Measurements from ENCODE around the gene TNP1.

TNP1 gene

DNA sequence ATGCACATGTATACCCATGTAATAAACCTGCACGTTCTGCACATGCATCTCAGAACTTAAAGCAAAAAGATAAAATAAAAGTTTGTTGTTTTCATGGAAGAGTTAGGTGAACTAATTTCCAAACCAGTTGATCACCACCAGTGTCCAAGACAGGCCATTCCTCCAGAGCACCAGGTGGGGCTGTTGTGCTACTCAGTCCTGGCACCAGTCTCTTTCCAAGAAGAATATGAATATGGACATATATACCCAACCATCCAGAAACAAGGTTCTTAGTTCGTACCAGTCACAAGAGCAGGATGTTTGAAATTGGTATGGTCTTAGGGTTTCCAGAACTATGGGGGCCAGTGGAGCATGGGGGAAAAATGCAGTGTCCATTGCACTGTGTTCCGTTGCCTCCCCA lies 17.2 kb upstream of the TNP1 start:
- H3K36me3 ChIP-seq (ENCODE audit: control insufficient read depth, insufficient read depth, low read length) = no peaks in the 10 kb centered on the region
- H3K4me3 ChIP-seq (ENCODE audit: insufficient read depth, low read depth, low read length) = no peak overlapping the region
- no peaks in the 10 kb centered on the region for H3K27me3 ChIP-seq (ENCODE audit: control insufficient read depth, insufficient read depth, low read length, poor library complexity, severe bottlenecking)
- WGBS, 2 experiments = 93 to 100% methylated on average over 3 of the region's 3 CpGs
- peaks cover 6% of the 10 kb centered on the region for H3K4me1 ChIP-seq (ENCODE audit: control insufficient read depth, insufficient read depth, low read length)
- no peaks in the 10 kb centered on the region for H3K9me3 ChIP-seq (ENCODE audit: control insufficient read depth, low read length)
- no peak overlapping the region for H3K27ac ChIP-seq (ENCODE audit: insufficient read depth, low read depth, low read length, poor library complexity, severe bottlenecking)

- Histone ChIP-seq H3K27me3 (ENCODE audit: control insufficient read depth, insufficient read depth, low read length, poor library complexity, severe bottlenecking) (no peaks in the 10 kb centered on the region), H3K9me3 (ENCODE audit: control insufficient read depth, low read length) (no peaks in the 10 kb centered on the region), H3K36me3 (ENCODE audit: control insufficient read depth, insufficient read depth, low read length) (no peaks in the 10 kb centered on the region), H3K4me3 (ENCODE audit: insufficient read depth, low read depth, low read length) (no peak overlapping the region), H3K4me1 (ENCODE audit: control insufficient read depth, insufficient read depth, low read length) (peaks cover 6% of the 10 kb centered on the region), H3K27ac (ENCODE audit: insufficient read depth, low read depth, low read length, poor library complexity, severe bottlenecking) (no peak overlapping the region)
- WGBS, 2 experiments = 91 to 100% methylated on average over 1 of the region's 2 CpGs
Measured at GRCh38 chr2:216875862-216876261, 16.0 kb upstream of the TNP1 start.

DNA sequence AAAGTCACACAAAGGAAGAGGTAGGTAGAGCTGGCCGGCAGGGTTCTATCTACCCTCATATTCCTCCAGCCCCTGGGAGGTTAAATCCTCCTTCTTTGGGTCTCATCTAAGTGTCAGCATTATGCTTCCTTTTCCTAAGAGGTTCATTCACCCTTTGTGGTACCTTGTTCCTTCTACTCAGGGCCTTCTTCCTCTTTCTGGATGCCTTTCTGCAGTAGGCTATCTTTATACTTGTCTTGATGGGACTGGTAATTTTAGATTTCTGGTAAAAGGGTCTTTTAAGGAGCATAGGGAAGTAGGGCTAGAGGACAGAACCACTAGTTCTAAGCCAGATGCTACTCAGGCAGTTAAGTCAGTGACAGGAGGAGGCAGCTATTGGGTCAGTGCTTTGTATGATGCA lies 13.7 kb upstream of the TNP1 start:
- no peaks in the 10 kb centered on the region for H3K36me3 ChIP-seq (ENCODE audit: control insufficient read depth, insufficient read depth, low read length)
- H3K27me3 ChIP-seq (ENCODE audit: control insufficient read depth, insufficient read depth, low read length, poor library complexity, severe bottlenecking) = no peaks in the 10 kb centered on the region
- no peaks in the 10 kb centered on the region for H3K9me3 ChIP-seq (ENCODE audit: control insufficient read depth, low read length)
- H3K4me1 ChIP-seq (ENCODE audit: control insufficient read depth, insufficient read depth, low read length) = no peaks in the 10 kb centered on the region
- 90 to 100% methylated on average over 1 of the region's 1 CpG for WGBS, 2 experiments
- H3K4me3 ChIP-seq (ENCODE audit: insufficient read depth, low read depth, low read length) = no peak overlapping the region
- H3K27ac ChIP-seq (ENCODE audit: insufficient read depth, low read depth, low read length, poor library complexity, severe bottlenecking) = no peak overlapping the region

- no peak overlapping the region for H3K27ac ChIP-seq (ENCODE audit: insufficient read depth, low read depth, low read length, poor library complexity, severe bottlenecking)
- no peaks in the 10 kb centered on the region for H3K36me3 ChIP-seq (ENCODE audit: control insufficient read depth, insufficient read depth, low read length)
- WGBS, 2 experiments = 95 to 97% methylated on average over 3 of the region's 3 CpGs
- H3K27me3 ChIP-seq (ENCODE audit: control insufficient read depth, insufficient read depth, low read length, poor library complexity, severe bottlenecking) = no peaks in the 10 kb centered on the region
- no peak overlapping the region for H3K4me3 ChIP-seq (ENCODE audit: insufficient read depth, low read depth, low read length)
- no peaks in the 10 kb centered on the region for H3K4me1 ChIP-seq (ENCODE audit: control insufficient read depth, insufficient read depth, low read length)
- H3K9me3 ChIP-seq (ENCODE audit: control insufficient read depth, low read length) = no peaks in the 10 kb centered on the region
Measured at GRCh38 chr2:216872624-216873023, 12.8 kb upstream of the TNP1 start.

- 95 to 100% methylated on average over 3 of the region's 3 CpGs for whole genome bisulfite sequencing, 2 experiments
- H3K4me1 ChIP-seq (ENCODE audit: control insufficient read depth, insufficient read depth, low read length) = no peaks in the 10 kb centered on the region
- no peaks in the 10 kb centered on the region for H3K9me3 ChIP-seq (ENCODE audit: control insufficient read depth, low read length)
Measured at GRCh38 chr2:216872040-216872439, 12.2 kb upstream of the TNP1 start.

GRCh38 chr2:216871333-216871934 lies 11.6 kb upstream of the TNP1 start:
- Histone ChIP-seq H3K27ac (ENCODE audit: insufficient read depth, low read depth, low read length, poor library complexity, severe bottlenecking) (no peak overlapping the region), H3K9me3 (ENCODE audit: control insufficient read depth, low read length) (no peaks in the 10 kb centered on the region), H3K4me1 (ENCODE audit: control insufficient read depth, insufficient read depth, low read length) (no peaks in the 10 kb centered on the region), H3K36me3 (ENCODE audit: control insufficient read depth, insufficient read depth, low read length) (no peaks in the 10 kb centered on the region), H3K27me3 (ENCODE audit: control insufficient read depth, insufficient read depth, low read length, poor library complexity, severe bottlenecking) (no peaks in the 10 kb centered on the region), H3K4me3 (ENCODE audit: insufficient read depth, low read depth, low read length) (no peak overlapping the region)
- WGBS, 2 experiments = 92 to 100% methylated on average over 3 to 4 of the region's 4 CpGs

More at GRCh38 chr2:216872040-216872439, 12.2 kb upstream of the TNP1 start:
- Histone ChIP-seq H3K27ac (ENCODE audit: insufficient read depth, low read depth, low read length, poor library complexity, severe bottlenecking) (no peak overlapping the region), H3K4me3 (ENCODE audit: insufficient read depth, low read depth, low read length) (no peak overlapping the region), H3K36me3 (ENCODE audit: control insufficient read depth, insufficient read depth, low read length) (no peaks in the 10 kb centered on the region), H3K27me3 (ENCODE audit: control insufficient read depth, insufficient read depth, low read length, poor library complexity, severe bottlenecking) (no peaks in the 10 kb centered on the region)

- H3K36me3 ChIP-seq (ENCODE audit: control insufficient read depth, insufficient read depth, low read length) = no peaks in the 10 kb centered on the region
- H3K27ac ChIP-seq (ENCODE audit: insufficient read depth, low read depth, low read length, poor library complexity, severe bottlenecking) = no peak overlapping the region
- WGBS, 2 experiments = 95 to 96% methylated on average over 3 of the region's 3 CpGs
- no peak overlapping the region for H3K4me3 ChIP-seq (ENCODE audit: insufficient read depth, low read depth, low read length)
- no peaks in the 10 kb centered on the region for H3K9me3 ChIP-seq (ENCODE audit: control insufficient read depth, low read length)
- H3K27me3 ChIP-seq (ENCODE audit: control insufficient read depth, insufficient read depth, low read length, poor library complexity, severe bottlenecking) = no peaks in the 10 kb centered on the region
- no peaks in the 10 kb centered on the region for H3K4me1 ChIP-seq (ENCODE audit: control insufficient read depth, insufficient read depth, low read length)
Measured at GRCh38 chr2:216870508-216871332, 10.9 kb upstream of the TNP1 start.

- WGBS, 2 experiments = 87 to 96% methylated on average over 3 of the region's 3 CpGs
- Histone ChIP-seq H3K9me3 (ENCODE audit: control insufficient read depth, low read length) (no peaks in the 10 kb centered on the region), H3K27me3 (ENCODE audit: control insufficient read depth, insufficient read depth, low read length, poor library complexity, severe bottlenecking) (no peaks in the 10 kb centered on the region), H3K4me1 (ENCODE audit: control insufficient read depth, insufficient read depth, low read length) (no peaks in the 10 kb centered on the region), H3K36me3 (ENCODE audit: control insufficient read depth, insufficient read depth, low read length) (no peaks in the 10 kb centered on the region), H3K27ac (ENCODE audit: insufficient read depth, low read depth, low read length, poor library complexity, severe bottlenecking) (no peak overlapping the region), H3K4me3 (ENCODE audit: insufficient read depth, low read depth, low read length) (no peak overlapping the region)
Measured at GRCh38 chr2:216866515-216867095, 6.7 kb upstream of the TNP1 start.

GRCh38 chr2:216865658-216866057 lies 5.8 kb upstream of the TNP1 start:
- H3K4me3 ChIP-seq (ENCODE audit: insufficient read depth, low read depth, low read length) = no peak overlapping the region
- H3K27me3 ChIP-seq (ENCODE audit: control insufficient read depth, insufficient read depth, low read length, poor library complexity, severe bottlenecking) = no peaks in the 10 kb centered on the region
- H3K9me3 ChIP-seq (ENCODE audit: control insufficient read depth, low read length) = no peaks in the 10 kb centered on the region
- H3K36me3 ChIP-seq (ENCODE audit: control insufficient read depth, insufficient read depth, low read length) = no peaks in the 10 kb centered on the region
- H3K4me1 ChIP-seq (ENCODE audit: control insufficient read depth, insufficient read depth, low read length) = no peaks in the 10 kb centered on the region
- WGBS, 2 experiments = 88 to 100% methylated on average over 2 to 3 of the region's 3 CpGs
- no peak overlapping the region for H3K27ac ChIP-seq (ENCODE audit: insufficient read depth, low read depth, low read length, poor library complexity, severe bottlenecking)

- Histone ChIP-seq H3K27me3 (ENCODE audit: control insufficient read depth, insufficient read depth, low read length, poor library complexity, severe bottlenecking) (no peaks in the 10 kb centered on the region), H3K36me3 (ENCODE audit: control insufficient read depth, insufficient read depth, low read length) (no peaks in the 10 kb centered on the region), H3K27ac (ENCODE audit: insufficient read depth, low read depth, low read length, poor library complexity, severe bottlenecking) (no peak overlapping the region), H3K9me3 (ENCODE audit: control insufficient read depth, low read length) (no peaks in the 10 kb centered on the region), H3K4me3 (ENCODE audit: insufficient read depth, low read depth, low read length) (no peak overlapping the region), H3K4me1 (ENCODE audit: control insufficient read depth, insufficient read depth, low read length) (no peaks in the 10 kb centered on the region)
- 93 to 94% methylated on average over 4 of the region's 4 CpGs for WGBS, 2 experiments
Measured at GRCh38 chr2:216863946-216864345, 4.1 kb upstream of the TNP1 start.
